HepG2 (cell line): ENCODE measurements around the gene GZMH. TPM values are rescaled to one million over a fixed set of nuclear protein-coding genes. Genes with fewer than 3 reads are reported as not detected.
"Not testable (repeated sequence)": the region's sequence is repeated elsewhere in the genome, so short reads cannot be mapped to it uniquely, and the experiment has no call there.

Experiments
- ATAC-seq: fragments of 200-7000 bp; cut with Tn5 transposase; 3 replicates; pipeline ENCODE4 v1.9.1; 2020; ENCODE audit warnings: mild to moderate bottlenecking, moderate library complexity
- BruUV-seq: library from RNA; stranded (reverse); fragments of 400-500 nt; replicated peaks from 2 replicates; lab custom pipeline; 2021; lab: Mats Ljungman, UMichigan
- CTCF ChIA-PET: fragments of 300-600 bp; formaldehyde crosslinking; extraction: SDS; loops from one replicate; lab custom pipeline; 2021; ENCODE audit warnings: low total read pairs, inconsistent platforms, low intra/inter-chr PET ratio; lab: Yijun Ruan, JAX
- POLR2A ChIA-PET: fragments of 350-600 bp; sonication (Branson Sonifier 250); formaldehyde crosslinking; loops from one replicate; lab custom pipeline; 2020; ENCODE audit warnings: antibody characterized with exemption, inconsistent platforms; lab: Yijun Ruan, JAX
- DNase-seq: peaks from one replicate; pipeline ENCODE4 v3.0.0-alpha.2; 2015; ENCODE audit warnings: low spot score
- FAIRE-seq: peaks from 3 replicates; lab custom pipeline; 2011; peaks lifted over from hg19 to GRCh38; lab: Jason Lieb, UNC
- H2AFZ ChIP-seq: one replicate; pipeline ENCODE4 v1.6.1; 2011; ENCODE audit warnings: low read length, inconsistent platforms
- H3K27ac ChIP-seq: fragments of 300-600 bp; 3 replicates; pipeline ENCODE4 v1.8.0; 2011; ENCODE audit warnings: mixed run types, mild to moderate bottlenecking, mixed read lengths, low read length, inconsistent platforms; ENCODE audit not compliant: insufficient read depth; ENCODE audit errors: extremely low read length
- H3K27me3 ChIP-seq, 2 experiments: fragments of 200-600 bp in 1 of 2; 2 replicates in 1 of 2; 3 replicates in 1 of 2; pipeline versions ENCODE4 v1.6.0 to v1.8.0; 2011; ENCODE audit warnings: low read length in 2 of 2, mild to moderate bottlenecking in 2 of 2, moderate library complexity in 2 of 2, inconsistent platforms in 1 of 2; ENCODE audit not compliant: insufficient read depth in 2 of 2, control insufficient read depth in 1 of 2
- H3K36me3 ChIP-seq, 2 experiments: fragments of 200-600 bp in 1 of 2; replicated peaks in 1 of 2; 2 replicates in 1 of 2; 3 replicates in 1 of 2; pipeline versions ENCODE4 v1.5.1 to v1.8.0; 2011; ENCODE audit warnings: low read length in 2 of 2, inconsistent platforms in 1 of 2; ENCODE audit not compliant: insufficient read depth in 2 of 2, control insufficient read depth in 1 of 2
- H3K4me1 ChIP-seq: 2 replicates; pipeline ENCODE4 v1.5.1; 2012; ENCODE audit warnings: low read length, inconsistent platforms; ENCODE audit not compliant: insufficient read depth
- H3K4me2 ChIP-seq: 2 replicates; pipeline ENCODE4 v1.6.0; 2011; ENCODE audit warnings: low read depth, low read length, inconsistent platforms
- H3K4me3 ChIP-seq, 3 experiments: fragments of 200-600 bp in 1 of 3; sonication (generic), shearing (Covaris generic) in 1 of 3; replicated peaks in 1 of 3; 2 replicates each; pipeline ENCODE4 v1.5.1; 2011 to 2016; ENCODE audit warnings: low read length in 3 of 3, inconsistent platforms in 2 of 3, low read depth in 2 of 3, mild to moderate bottlenecking in 2 of 3, control low read depth in 1 of 3, mixed read lengths in 1 of 3; ENCODE audit not compliant: insufficient read depth in 1 of 3
- H3K79me2 ChIP-seq: one replicate; pipeline ENCODE4 v1.6.1; 2011; ENCODE audit warnings: low read length, inconsistent platforms; ENCODE audit not compliant: insufficient read depth
- H3K9ac ChIP-seq: 2 replicates; pipeline ENCODE4 v1.6.0; 2011; ENCODE audit warnings: mild to moderate bottlenecking, low read depth, low read length, inconsistent platforms; ENCODE audit not compliant: insufficient read depth
- H3K9me3 ChIP-seq: 2 replicates; pipeline ENCODE4 v1.5.1; 2012; ENCODE audit warnings: mild to moderate bottlenecking, low read length
- H4K20me1 ChIP-seq: 2 replicates; pipeline ENCODE4 v1.6.0; 2011; ENCODE audit warnings: inconsistent platforms, mild to moderate bottlenecking, low read length, moderate library complexity; ENCODE audit not compliant: insufficient read depth
- ARNT ChIP-seq: fragments of 450-650 bp; IDR thresholded peaks from 2 replicates; pipeline ENCODE4 v1.6.1; 2017
- PHB2 ChIP-seq: fragments of 450-650 bp; IDR thresholded peaks from 2 replicates; pipeline ENCODE4 v1.6.1; 2018; ENCODE audit not compliant: partially characterized antibody
- SOX6 ChIP-seq, 2 experiments: fragments of 450-650 bp in 1 of 2; sonication (generic) in 1 of 2; formaldehyde crosslinking in 1 of 2; IDR thresholded peaks; 2 replicates each; pipeline versions ENCODE4 v1.4.0 to v1.6.1; 2017 to 2020; ENCODE audit warnings: antibody characterized with exemption in 1 of 2, mild to moderate bottlenecking in 1 of 2, missing genetic modification reagents in 1 of 2
- ZNF282 ChIP-seq: fragments of 450-650 bp; IDR thresholded peaks from 2 replicates; pipeline ENCODE4 v1.6.1; 2018; ENCODE audit not compliant: partially characterized antibody
- WGBS: methylation state at CpG from one replicate; pipeline ENCODE4 v1.1.6; 2017; ENCODE audit warnings: low lambda C conversion rate; 5-methylcytosine and 5-hydroxymethylcytosine counted together
- in situ Hi-C: cut with HindIII; loops from 2 replicates; pipeline ENCODE4 v1.10.0; 2017; ENCODE audit warnings: low pct_unique_long_range_greater_than_20kb; ENCODE audit not compliant: extremely low pct_ligation_motif_present
- intact Hi-C: fragments of 100-400 bp; cut with micrococcal nuclease; formaldehyde crosslinking; loops from one replicate; pipeline ENCODE4 v1.10.0; 2022; ENCODE audit not compliant: unreplicated experiment
- polyA plus RNA-seq, 8 experiments: library from polyadenylated mRNA; depleted of rRNA in 3 of 8; stranded (reverse) in 7 of 8; unstranded in 1 of 8; fragments of >200 nt; fragmentation: Illumina TruSeq in 4 of 8; extraction: Trizol in 4 of 8; gene quantifications; 2 replicates each; pipeline versions ENCODE4 v1.2.1 to v1.2.3, GENCODE V29; 2011 to 2016; ENCODE audit warnings: low read depth in 4 of 8, missing spikeins in 1 of 8, mixed read lengths in 1 of 8; ENCODE audit not compliant: insufficient read depth in 1 of 8
- total RNA-seq, 5 experiments: library from RNA; depleted of rRNA; stranded (reverse); fragments of >200 nt; fragmentation: Illumina TruSeq; extraction: Trizol; gene quantifications; 2 replicates each; pipeline ENCODE4 v1.2.3, GENCODE V29; 2016; ENCODE audit warnings: low read depth in 1 of 5
- TF ChIP-seq, protein P1 (sequence below), 2 experiments: fragments of 450-650 bp in 1 of 2; sonication (generic) in 1 of 2; formaldehyde crosslinking in 1 of 2; IDR thresholded peaks; 2 replicates each; pipeline versions ENCODE4 v1.6.1 to v1.8.0; 2016 to 2022; ENCODE audit warnings: antibody characterized with exemption in 1 of 2, mild to moderate bottlenecking in 1 of 2, missing genetic modification reagents in 1 of 2

The GZMH gene
- total and polyA plus RNA-seq, 2 of the 13 experiments (the other 11 are each of a cell fraction or from before 2014, with no cell fraction given), result 0.08 TPM; not detected in 1

DNA sequence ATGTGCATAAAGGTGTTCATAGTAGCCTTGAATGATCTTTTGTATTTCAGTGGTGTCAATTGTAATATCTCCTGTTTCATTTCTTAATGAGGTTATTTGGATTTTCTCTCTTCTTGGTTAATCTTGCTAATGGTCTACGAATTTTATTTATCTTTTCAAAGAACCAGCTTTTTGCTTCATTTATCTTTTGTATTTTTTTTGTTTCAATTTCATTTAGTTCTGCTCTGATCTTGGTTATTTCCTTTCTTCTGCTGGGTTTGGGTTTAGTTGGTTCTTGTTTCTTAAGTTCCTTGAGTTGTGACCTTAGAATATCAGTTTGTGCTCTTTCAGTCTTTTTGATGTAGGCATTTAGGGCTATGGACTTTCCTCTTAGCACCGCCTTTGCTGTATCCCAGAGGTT is 18.5 kb downstream of the GZMH start:
- DNase-seq; CTCF ChIA-PET; in situ Hi-C loops; POLR2A ChIA-PET; H2AFZ ChIP-seq; H3K4me1 ChIP-seq; H3K4me2 ChIP-seq; H3K9ac ChIP-seq; FAIRE-seq; H4K20me1 ChIP-seq; H3K36me3 ChIP-seq; BruUV-seq; H3K9me3 ChIP-seq; intact Hi-C loops; H3K79me2 ChIP-seq; ATAC-seq; H3K27ac ChIP-seq; H3K27me3 ChIP-seq; H3K4me3 ChIP-seq; TF ChIP-seq SOX6 (CRISPR knock-in tag; IDR thresholded peaks at IDR 0.05): not testable (repeated sequence)
- TF ChIP-seq SOX6 (IDR thresholded peaks at IDR 0.05), result peak; percentile 59; the same call in 1 of the 2 replicates
- TF ChIP-seq ARNT, result 0 out of 2 replicates have a peak, but pooled peaks have one; percentile 63
- peak; percentile 29 for TF ChIP-seq ZNF282
- TF ChIP-seq, protein P1, sequence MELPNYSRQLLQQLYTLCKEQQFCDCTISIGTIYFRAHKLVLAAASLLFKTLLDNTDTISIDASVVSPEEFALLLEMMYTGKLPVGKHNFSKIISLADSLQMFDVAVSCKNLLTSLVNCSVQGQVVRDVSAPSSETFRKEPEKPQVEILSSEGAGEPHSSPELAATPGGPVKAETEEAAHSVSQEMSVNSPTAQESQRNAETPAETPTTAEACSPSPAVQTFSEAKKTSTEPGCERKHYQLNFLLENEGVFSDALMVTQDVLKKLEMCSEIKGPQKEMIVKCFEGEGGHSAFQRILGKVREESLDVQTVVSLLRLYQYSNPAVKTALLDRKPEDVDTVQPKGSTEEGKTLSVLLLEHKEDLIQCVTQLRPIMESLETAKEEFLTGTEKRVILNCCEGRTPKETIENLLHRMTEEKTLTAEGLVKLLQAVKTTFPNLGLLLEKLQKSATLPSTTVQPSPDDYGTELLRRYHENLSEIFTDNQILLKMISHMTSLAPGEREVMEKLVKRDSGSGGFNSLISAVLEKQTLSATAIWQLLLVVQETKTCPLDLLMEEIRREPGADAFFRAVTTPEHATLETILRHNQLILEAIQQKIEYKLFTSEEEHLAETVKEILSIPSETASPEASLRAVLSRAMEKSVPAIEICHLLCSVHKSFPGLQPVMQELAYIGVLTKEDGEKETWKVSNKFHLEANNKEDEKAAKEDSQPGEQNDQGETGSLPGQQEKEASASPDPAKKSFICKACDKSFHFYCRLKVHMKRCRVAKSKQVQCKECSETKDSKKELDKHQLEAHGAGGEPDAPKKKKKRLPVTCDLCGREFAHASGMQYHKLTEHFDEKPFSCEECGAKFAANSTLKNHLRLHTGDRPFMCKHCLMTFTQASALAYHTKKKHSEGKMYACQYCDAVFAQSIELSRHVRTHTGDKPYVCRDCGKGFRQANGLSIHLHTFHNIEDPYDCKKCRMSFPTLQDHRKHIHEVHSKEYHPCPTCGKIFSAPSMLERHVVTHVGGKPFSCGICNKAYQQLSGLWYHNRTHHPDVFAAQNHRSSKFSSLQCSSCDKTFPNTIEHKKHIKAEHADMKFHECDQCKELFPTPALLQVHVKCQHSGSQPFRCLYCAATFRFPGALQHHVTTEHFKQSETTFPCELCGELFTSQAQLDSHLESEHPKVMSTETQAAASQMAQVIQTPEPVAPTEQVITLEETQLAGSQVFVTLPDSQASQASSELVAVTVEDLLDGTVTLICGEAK (IDR thresholded peaks at IDR 0.05), result 0 out of 2 replicates have a peak, but pooled peaks have one; percentile 3
- TF ChIP-seq, protein P1 (CRISPR knock-in tag; IDR thresholded peaks at IDR 0.05), result not testable (repeated sequence)
- TF ChIP-seq PHB2, result peak; percentile 41
- 4% methylated on average over 2 of the region's 2 CpGs for WGBS
